ENCODE data around the gene TMED10.

Gene TMED10

GRCh38 chr14:75126121-75126544 is 50.3 kb downstream of the TMED10 start:
- FAIRE-seq = no peak

DNA sequence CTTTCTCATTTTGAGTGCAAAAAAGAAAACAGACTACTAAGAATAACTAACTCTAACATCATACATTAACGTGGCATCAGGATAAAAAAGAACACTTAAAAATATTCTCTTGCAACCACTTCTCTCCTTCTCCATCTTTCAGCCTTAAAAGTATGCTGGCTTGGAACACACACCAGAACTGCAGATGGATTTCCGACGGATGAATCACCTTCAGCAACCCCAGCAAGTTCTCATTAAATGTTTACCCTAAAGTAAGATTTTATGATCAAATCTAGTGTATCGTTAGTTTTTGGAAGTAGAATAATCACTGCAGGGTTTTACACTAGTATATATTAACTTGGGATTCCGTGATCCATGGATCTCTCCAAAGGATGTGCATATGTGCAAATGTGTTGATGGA is 50.8 kb downstream of the TMED10 start:
- no peak for FAIRE-seq

DNA sequence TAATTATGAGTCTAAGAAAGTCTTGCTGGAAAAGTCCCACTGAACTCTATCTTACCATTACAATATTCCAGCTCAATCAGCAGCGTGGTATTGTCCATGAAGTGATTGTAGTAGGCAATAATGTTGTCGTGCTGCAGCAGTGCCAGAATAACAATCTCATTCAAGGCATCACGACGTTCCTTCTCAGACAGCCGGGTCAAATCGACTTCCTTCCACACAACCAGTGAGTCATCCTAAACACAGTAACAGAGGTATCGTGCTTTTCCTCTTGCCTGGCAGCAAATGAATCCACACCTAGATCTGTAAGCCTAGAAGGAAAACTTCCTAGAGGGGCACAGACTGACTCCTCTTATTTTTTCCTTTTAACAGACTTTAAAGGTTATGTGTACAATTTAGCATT is 52.4 kb downstream of the TMED10 start:
- FAIRE-seq = no peak

DNA sequence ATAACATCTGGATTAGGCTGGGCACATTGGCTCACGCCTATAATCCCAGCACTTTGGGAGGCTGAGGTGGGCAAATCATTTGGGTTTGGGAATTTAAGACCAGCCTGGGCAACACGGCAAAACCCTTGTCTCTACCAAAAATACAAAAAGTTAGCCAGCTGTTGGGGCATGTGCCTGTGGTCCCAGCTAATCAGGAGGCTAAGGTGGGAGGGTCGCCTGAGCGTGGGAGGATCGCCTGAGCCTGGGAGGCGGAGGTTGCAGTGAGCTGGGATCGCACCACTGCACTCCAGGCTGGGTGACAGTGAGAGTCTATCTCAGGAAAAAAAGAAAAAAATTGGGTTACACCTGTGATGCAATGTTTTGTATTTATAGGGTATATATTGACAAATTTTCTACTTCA is 54.9 kb downstream of the TMED10 start:
- no peak for FAIRE-seq

DNA sequence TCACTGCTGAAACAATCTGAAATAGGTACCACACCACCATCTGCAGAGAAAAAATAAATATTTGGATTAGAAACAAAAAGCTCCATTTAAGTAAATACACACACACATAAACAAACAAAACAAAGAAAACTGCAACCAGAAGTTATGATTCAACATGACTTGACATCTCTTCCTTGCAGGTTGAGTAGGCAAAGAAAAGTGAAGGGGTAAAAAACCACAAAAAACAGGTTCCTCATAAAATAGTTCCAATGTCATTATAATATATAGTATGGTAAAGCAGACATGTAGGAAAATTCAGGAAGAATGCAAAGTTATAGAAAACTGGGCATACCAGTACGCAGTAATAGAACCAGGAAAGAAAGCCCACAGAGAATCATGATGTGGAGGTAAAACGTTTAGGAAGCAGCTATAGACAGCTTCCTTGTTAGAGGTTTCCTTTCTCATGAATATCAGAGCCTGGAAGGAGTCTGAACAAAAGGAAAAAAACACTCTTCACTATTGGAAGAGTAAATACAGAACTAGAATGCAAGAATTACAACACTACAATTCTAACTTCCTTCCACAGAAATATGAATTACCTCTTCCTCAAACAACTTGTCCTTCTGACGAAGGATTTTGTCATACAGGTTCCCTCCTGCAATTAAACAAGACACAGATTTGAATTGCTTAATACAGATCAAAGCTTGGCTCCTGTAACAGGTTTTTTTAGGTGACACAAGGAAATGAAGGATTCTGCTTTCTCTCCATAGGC is 55.7 kb downstream of the TMED10 start:
- FAIRE-seq = no peak

DNA sequence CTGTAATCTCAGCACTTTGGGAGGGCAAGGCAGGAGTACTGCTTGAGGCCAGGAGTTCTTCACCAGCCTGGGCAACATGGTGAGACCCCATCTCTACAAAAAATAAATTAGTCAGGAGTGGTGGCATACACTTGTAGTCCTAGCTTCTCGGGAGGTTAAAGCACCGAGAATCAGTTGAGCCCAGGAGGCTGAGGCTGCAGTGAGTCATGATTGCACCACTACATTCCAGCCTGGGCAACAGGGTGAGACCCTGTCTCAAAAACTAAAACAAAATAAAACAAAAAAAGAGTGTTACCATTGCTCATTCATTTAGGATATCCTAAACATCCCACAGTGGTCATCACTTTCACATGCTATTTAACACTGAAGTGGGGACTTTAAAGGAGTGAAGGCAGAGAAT is 57.4 kb downstream of the TMED10 start:
- FAIRE-seq = no peak

DNA sequence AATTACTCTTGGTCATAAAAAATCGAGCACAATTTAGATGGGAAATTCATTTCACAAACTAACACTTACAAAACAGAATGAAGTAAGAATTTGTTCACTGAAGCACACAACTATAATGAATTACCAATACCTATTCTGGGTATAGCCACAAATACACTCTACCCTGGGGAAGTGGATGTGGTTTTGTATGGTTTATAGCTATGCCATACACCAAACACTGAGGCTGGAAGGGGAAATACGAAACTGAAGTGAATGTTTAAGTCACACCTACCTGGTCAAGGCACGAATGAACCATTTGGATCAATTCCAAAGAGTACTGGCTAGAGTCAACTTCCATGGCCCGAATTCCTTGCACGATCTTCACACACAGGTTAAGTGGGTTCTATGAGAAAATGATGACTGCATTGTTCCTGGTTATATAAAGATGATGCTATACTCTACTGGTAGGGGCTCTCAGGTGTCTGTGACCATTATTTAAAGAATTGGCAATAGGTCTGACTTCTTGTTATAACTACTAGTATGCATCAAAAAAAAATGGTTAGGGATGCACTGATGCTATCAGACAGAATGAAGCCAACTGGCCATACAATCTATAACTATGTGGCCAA is 62.4 kb downstream of the TMED10 start:
- no peak for FAIRE-seq

- no peak for FAIRE-seq
Observed at GRCh38 chr14:75109877-75110276, 66.5 kb downstream of the TMED10 start.

DNA sequence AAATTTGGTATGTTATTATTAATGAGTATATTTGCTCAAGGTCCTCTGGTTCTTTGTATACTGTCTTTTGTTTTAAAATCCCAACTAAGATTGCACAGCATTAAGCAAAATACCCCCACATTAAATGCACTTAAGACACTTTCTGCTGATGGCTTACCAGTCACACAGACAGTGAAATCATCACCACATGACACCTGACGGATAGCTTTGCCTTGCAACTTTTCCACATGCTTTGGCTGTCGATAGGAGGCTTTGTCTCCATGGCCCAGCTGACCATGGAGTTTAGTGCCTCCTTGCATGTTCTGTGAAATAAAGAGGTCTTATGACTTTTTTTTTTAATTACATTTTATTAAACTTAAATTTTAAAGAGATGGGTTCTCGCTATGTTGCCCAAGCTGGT is 69.2 kb downstream of the TMED10 start:
- no peak for FAIRE-seq

DNA sequence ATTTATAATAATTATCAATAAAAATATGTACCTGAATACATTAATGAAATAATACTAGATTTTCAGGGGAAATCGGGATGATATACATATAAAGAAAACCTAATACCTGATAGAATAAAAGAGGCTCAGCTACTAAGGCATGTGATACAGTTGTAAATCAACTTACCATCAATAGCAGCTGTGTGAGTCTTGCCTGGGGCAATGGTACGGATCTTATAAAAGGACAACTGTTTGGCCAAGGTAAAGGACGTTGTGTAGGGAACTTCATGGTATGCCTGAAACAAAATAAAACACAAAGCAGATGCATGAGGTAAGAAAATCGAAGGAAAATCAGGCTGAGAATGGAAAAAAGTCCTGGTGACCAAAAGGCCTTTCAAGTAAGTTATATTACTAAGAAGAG is 74.9 kb downstream of the TMED10 start:
- no peak for FAIRE-seq

DNA sequence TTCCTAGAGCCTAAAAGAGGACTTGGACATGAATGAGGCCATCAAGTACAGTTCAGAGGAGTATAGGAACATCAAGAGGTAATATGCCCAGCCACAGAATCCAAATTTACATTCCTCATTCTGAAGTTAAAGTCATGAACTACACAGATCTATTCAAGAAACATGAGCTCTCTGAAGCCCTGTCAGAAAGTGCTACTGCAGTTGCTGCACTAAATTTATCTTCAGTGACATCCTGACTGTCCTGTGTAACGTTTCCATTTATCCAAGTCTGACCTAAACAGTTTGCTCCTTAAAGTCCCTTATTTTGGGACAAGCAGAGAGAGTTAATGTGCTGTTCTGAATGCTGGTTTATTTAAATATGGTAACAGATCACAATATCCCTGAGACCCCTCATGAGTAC is 77.7 kb downstream of the TMED10 start:
- no peak for FAIRE-seq

GRCh38 chr14:75098212-75098611 is 78.2 kb downstream of the TMED10 start:
- no peak for FAIRE-seq

DNA sequence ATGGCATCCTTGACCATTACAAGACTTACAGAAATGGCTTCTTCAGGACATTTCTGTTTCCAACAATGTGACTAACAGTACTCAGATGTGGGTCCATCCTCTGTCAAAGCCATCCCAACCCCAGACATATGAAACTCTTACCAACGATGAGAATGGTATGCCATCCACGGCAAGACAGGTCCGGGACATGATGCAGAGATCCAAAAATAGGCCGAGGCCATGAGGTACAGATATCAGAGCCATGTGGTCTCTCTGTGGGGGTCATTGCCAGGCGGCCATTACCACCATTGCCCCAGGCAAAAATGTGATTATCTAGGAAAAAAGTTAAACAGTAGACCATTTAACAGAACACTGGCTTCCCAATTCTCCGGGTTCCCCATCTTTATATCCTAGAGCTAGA is 79.5 kb downstream of the TMED10 start:
- no peak for FAIRE-seq

GRCh38 chr14:75095690-75096089 is 80.7 kb downstream of the TMED10 start:
- FAIRE-seq = no peak

- no peak for FAIRE-seq
Observed at GRCh38 chr14:75094896-75095295, 81.5 kb downstream of the TMED10 start.

DNA sequence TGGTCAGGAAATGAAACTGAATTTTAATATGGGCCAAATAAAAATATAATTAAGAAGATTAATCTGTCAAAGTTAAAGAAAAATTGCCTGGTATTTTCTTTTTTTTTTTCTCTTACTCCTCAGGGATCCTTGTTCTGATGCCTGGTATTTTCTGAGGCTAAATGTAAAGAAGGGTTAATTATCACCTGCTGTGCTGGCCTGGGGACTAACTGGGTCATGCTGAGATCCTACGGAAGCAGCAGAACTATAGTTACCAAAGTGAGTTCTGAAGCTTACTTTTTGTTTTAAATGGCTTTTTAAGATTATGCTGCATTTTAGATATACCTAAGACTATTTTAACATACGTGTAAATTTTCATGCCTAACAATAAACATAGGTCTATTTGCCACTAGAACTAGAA is 83.7 kb downstream of the TMED10 start:
- FAIRE-seq = no peak

GRCh38 chr14:75091251-75091650 is 85.2 kb downstream of the TMED10 start:
- no peak for FAIRE-seq

GRCh38 chr14:75090353-75090752 is 86.1 kb downstream of the TMED10 start:
- FAIRE-seq = no peak

- FAIRE-seq = peak; percentile 92
Observed at GRCh38 chr14:75088566-75089373, 87.6 kb downstream of the TMED10 start.

DNA sequence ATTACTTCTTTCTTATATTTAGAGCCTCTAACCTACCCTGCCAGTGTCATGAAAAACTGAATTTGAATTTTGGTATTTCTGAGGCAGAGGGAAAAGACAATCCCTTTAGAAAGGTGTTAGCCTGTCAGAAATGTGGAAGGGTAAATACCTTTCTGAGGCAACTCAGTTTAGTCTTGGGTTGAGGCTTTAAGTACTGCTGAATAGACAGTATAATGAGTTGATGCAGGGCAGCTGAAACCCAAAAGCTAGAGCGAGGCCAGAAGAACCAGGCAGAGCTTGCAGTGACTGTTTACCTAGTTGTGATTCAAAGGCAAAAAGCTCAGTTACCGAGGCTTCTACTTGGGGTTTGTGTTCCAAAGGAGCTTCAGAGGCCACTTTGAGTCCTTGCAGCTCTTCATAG is 88.3 kb downstream of the TMED10 start:
- no peak for FAIRE-seq

DNA sequence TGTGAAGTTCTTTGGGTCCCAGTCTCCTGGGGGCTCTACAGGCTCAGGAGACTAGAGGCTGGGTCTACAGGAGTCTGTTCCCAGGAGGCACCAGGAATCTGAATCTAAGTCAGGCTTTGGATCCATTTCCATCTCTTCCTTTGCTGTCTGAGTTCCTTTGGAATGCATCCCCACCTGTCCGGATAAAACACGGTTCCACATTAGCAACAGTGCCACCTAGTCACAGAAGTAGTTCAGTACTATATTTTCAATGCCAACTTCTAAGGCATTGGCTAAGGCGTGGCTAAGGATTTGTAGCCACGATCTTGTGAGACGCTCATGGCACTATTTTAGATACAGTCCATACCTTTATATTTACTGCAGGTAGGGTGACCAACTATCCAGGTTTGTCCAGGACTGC is 91.9 kb downstream of the TMED10 start:
- no peak for FAIRE-seq

GRCh38 chr14:75083271-75083670 is 93.1 kb downstream of the TMED10 start:
- FAIRE-seq = no peak

DNA sequence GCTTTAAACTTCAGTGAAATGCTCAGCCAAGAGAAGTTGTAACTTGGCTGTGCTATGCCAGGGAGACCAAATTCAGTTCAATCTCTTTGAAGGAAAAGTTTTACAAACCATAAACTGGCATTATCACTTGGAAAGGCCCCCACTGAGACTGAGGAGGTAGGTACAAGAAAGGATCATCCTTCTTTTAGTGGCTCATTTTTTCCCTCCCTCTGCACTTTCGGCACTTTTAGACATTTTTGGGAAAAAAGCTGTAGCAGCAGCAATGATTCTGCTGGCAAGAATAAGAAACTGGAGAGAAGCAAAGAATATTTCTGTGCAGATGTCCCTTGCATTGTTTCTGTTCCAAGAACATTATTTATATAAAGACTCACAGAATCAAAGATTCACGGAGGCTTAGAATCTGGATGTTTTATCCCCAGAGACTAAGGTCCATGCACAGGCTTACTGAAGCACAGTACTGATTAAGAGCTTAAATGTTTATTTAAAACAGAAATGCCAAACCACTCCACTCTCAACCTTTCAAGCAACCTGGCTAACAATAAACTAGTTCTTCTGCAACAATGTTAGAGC is 94.7 kb downstream of the TMED10 start:
- FAIRE-seq = no peak
